H1 (cell line): ENCODE results near the gene ARID5A. TPM values are rescaled to one million over a fixed set of nuclear protein-coding genes. Genes with fewer than 3 reads are reported as not detected.

Experiments used
- CTCF ChIA-PET: fragments of 300-600 bp; sonication (Branson Sonifier 250); formaldehyde crosslinking; loops from one replicate; lab custom pipeline; 2021; ENCODE audit not compliant: partially characterized antibody; lab: Charles Lee
- POLR2A ChIA-PET: fragments of 300-600 bp; sonication (Branson Sonifier 250); formaldehyde crosslinking; loops from one replicate; lab custom pipeline; 2021; ENCODE audit warnings: inconsistent platforms; ENCODE audit not compliant: partially characterized antibody; lab: Charles Lee
- DNase-seq, 2 experiments: peaks; one replicate each; pipeline versions ENCODE4 v3.0.0 to v3.0.0-alpha.2; 2010 to 2022; ENCODE audit warnings: low spot score in 2 of 2, low read depth in 1 of 2, mixed read lengths in 1 of 2
- FAIRE-seq: peaks from 2 replicates; lab custom pipeline; 2011; peaks lifted over from hg19 to GRCh38; lab: Jason Lieb, UNC
- H2AFZ ChIP-seq: 2 replicates; pipeline ENCODE4 v1.8.1; 2012; ENCODE audit warnings: low read length, inconsistent platforms
- H2AK5ac ChIP-seq: 2 replicates; pipeline ENCODE4 v1.6.1; 2013; ENCODE audit warnings: low read depth, low read length
- H2BK120ac ChIP-seq: replicated peaks from 2 replicates; pipeline ENCODE3; 2013; ENCODE audit warnings: low read depth, low read length, inconsistent platforms
- H2BK12ac ChIP-seq: 2 replicates; pipeline ENCODE4 v1.6.1; 2013; ENCODE audit warnings: low read depth, low read length
- H2BK15ac ChIP-seq: 2 replicates; pipeline ENCODE4 v1.6.1; 2013; ENCODE audit warnings: low read length
- H2BK20ac ChIP-seq: 2 replicates; pipeline ENCODE4 v1.6.1; 2013; ENCODE audit warnings: low read length
- H2BK5ac ChIP-seq: 2 replicates; pipeline ENCODE4 v1.6.1; 2013; ENCODE audit warnings: low read depth, low read length
- H3K14ac ChIP-seq: 2 replicates; pipeline ENCODE4 v1.6.1; 2013; ENCODE audit warnings: inconsistent platforms; ENCODE audit not compliant: insufficient read length
- H3K18ac ChIP-seq: 2 replicates; pipeline ENCODE4 v1.6.1; 2013; ENCODE audit warnings: low read length; ENCODE audit errors: extremely low read depth
- H3K23ac ChIP-seq: 2 replicates; pipeline ENCODE4 v1.6.1; 2013; ENCODE audit warnings: inconsistent platforms; ENCODE audit not compliant: insufficient read length
- H3K23me2 ChIP-seq: 2 replicates; pipeline ENCODE4 v1.6.1; 2013; ENCODE audit warnings: low read depth, low read length
- H3K27ac ChIP-seq: 2 replicates; pipeline ENCODE4 v1.6.1; 2011; ENCODE audit warnings: low read depth, low read length, inconsistent platforms
- H3K27me3 ChIP-seq, 4 experiments: replicated peaks in 1 of 4; 1 replicate in 1 of 4; 2 replicates in 3 of 4; pipeline versions ENCODE4 v1.6.1 to v1.8.1; 2011 to 2013; ENCODE audit warnings: low read length in 3 of 4, mild to moderate bottlenecking in 3 of 4, inconsistent platforms in 2 of 4, mixed read lengths in 2 of 4, moderate library complexity in 1 of 4; ENCODE audit not compliant: control insufficient read depth in 3 of 4, insufficient read depth in 3 of 4; ENCODE audit errors: extremely low read depth in 1 of 4
- H3K36me3 ChIP-seq, 4 experiments: 2 replicates each; pipeline versions ENCODE4 v1.6.1 to v1.8.1; 2011 to 2013; ENCODE audit warnings: mild to moderate bottlenecking in 4 of 4, low read length in 3 of 4, moderate library complexity in 2 of 4, control low read depth in 1 of 4, inconsistent platforms in 1 of 4; ENCODE audit not compliant: insufficient read depth in 4 of 4, control insufficient read depth in 2 of 4
- H3K4ac ChIP-seq: replicated peaks from 2 replicates; pipeline ENCODE3; 2013; ENCODE audit warnings: low read length, low read depth, mixed read lengths, inconsistent platforms; ENCODE audit not compliant: insufficient read length
- H3K4me1 ChIP-seq, 4 experiments: replicated peaks in 1 of 4; 1 replicate in 1 of 4; 2 replicates in 3 of 4; pipeline versions ENCODE4 v1.6.1 to v1.8.1; 2011 to 2013; ENCODE audit warnings: low read length in 3 of 4, inconsistent platforms in 2 of 4, mixed read lengths in 1 of 4; ENCODE audit not compliant: insufficient read depth in 4 of 4, control insufficient read depth in 3 of 4
- H3K4me2 ChIP-seq, 2 experiments: 2 replicates each; pipeline versions ENCODE4 v1.6.1 to v1.8.1; 2011 to 2013; ENCODE audit warnings: low read depth in 2 of 2, low read length in 2 of 2, control low read depth in 1 of 2, inconsistent platforms in 1 of 2, mild to moderate bottlenecking in 1 of 2; ENCODE audit not compliant: insufficient read depth in 1 of 2
- H3K4me3 ChIP-seq, 4 experiments: fragments of 200-600, 300-600 bp in 1 of 4; sonication (generic), shearing (Covaris generic), sonication (Bioruptor Twin) in 1 of 4; 2 replicates each; pipeline versions ENCODE4 v1.5.1 to v1.8.1; 2011 to 2016; ENCODE audit warnings: low read length in 4 of 4, low read depth in 3 of 4, control low read depth in 2 of 4, inconsistent platforms in 2 of 4, mild to moderate bottlenecking in 2 of 4, mixed read lengths in 1 of 4, moderate library complexity in 1 of 4; ENCODE audit not compliant: insufficient read depth in 2 of 4; ENCODE audit errors: extremely low read depth in 1 of 4
- H3K56ac ChIP-seq: replicated peaks from 2 replicates; pipeline ENCODE3; 2013; ENCODE audit warnings: low read depth, mild to moderate bottlenecking, mixed read lengths, low read length, inconsistent platforms; ENCODE audit not compliant: insufficient read length
- H3K79me1 ChIP-seq: 2 replicates; pipeline ENCODE4 v1.6.1; 2013; ENCODE audit warnings: low read depth, low read length, control low read depth
- H3K79me2 ChIP-seq, 2 experiments: 2 replicates each; pipeline versions ENCODE4 v1.6.1 to v1.8.1; 2012 to 2013; ENCODE audit warnings: low read length in 2 of 2, mild to moderate bottlenecking in 2 of 2, inconsistent platforms in 1 of 2; ENCODE audit not compliant: insufficient read depth in 2 of 2, control insufficient read depth in 1 of 2
- H3K9ac ChIP-seq, 4 experiments: replicated peaks in 1 of 4; 1 replicate in 1 of 4; 2 replicates in 3 of 4; pipeline versions ENCODE4 v1.6.1 to v1.8.1; 2011 to 2013; ENCODE audit warnings: low read depth in 3 of 4, low read length in 3 of 4, control low read depth in 2 of 4, mild to moderate bottlenecking in 2 of 4, moderate library complexity in 2 of 4, inconsistent platforms in 1 of 4; ENCODE audit errors: extremely low read depth in 1 of 4
- H3K9me3 ChIP-seq, 2 experiments: 2 replicates each; pipeline versions ENCODE4 v1.6.1 to v1.8.1; 2012 to 2013; ENCODE audit warnings: mild to moderate bottlenecking in 2 of 2, moderate library complexity in 2 of 2, control low read depth in 1 of 2, inconsistent platforms in 1 of 2, low read depth in 1 of 2, low read length in 1 of 2, mixed read lengths in 1 of 2; ENCODE audit not compliant: insufficient read depth in 2 of 2
- H4K20me1 ChIP-seq, 2 experiments: replicated peaks in 1 of 2; 2 replicates each; pipeline versions ENCODE3 to v1.8.1; 2011 to 2013; ENCODE audit warnings: inconsistent platforms in 2 of 2, low read length in 2 of 2, mild to moderate bottlenecking in 1 of 2; ENCODE audit not compliant: insufficient read depth in 2 of 2, control insufficient read depth in 1 of 2
- H4K5ac ChIP-seq: 2 replicates; pipeline ENCODE4 v1.6.1; 2013; ENCODE audit warnings: low read length, low read depth, mixed read lengths, inconsistent platforms; ENCODE audit not compliant: insufficient read length
- H4K8ac ChIP-seq: 2 replicates; pipeline ENCODE4 v1.8.0; 2013; ENCODE audit warnings: mild to moderate bottlenecking, moderate library complexity, low read length, inconsistent platforms; ENCODE audit not compliant: insufficient read depth; ENCODE audit errors: extremely low read depth
- H4K91ac ChIP-seq: replicated peaks from 2 replicates; pipeline ENCODE3; 2013; ENCODE audit warnings: low read length, mixed read lengths, inconsistent platforms; ENCODE audit not compliant: insufficient read length
- CBX8 ChIP-seq: fragments of 300-800, 300-1000 bp; sonication (generic); IDR thresholded peaks from 2 replicates; pipeline ENCODE4 v1.7.1; 2016; ENCODE audit warnings: low read depth, low read length, borderline replicate concordance
- CTCF ChIP-seq, 3 experiments: IDR thresholded peaks; 1 replicate in 2 of 3; 2 replicates in 1 of 3; pipeline versions ENCODE4 v1.5.1 to v1.6.1; 2011; ENCODE audit warnings: low read length in 3 of 3, mild to moderate bottlenecking in 3 of 3, inconsistent platforms in 2 of 3, low read depth in 1 of 3, moderate library complexity in 1 of 3; ENCODE audit not compliant: insufficient read depth in 1 of 3; ENCODE audit errors: control extremely low read depth in 1 of 3
- EGR1 ChIP-seq: IDR thresholded peaks from 2 replicates; pipeline ENCODE4 v1.6.1; 2011; ENCODE audit warnings: low read depth, low read length, borderline replicate concordance
- MAX ChIP-seq: IDR thresholded peaks from 2 replicates; pipeline ENCODE4 v1.6.1; 2012; ENCODE audit warnings: inconsistent platforms
- NANOG ChIP-seq: IDR thresholded peaks from 2 replicates; pipeline ENCODE4 v1.6.1; 2011; ENCODE audit warnings: low read length, low read depth, mild to moderate bottlenecking, inconsistent platforms; ENCODE audit not compliant: insufficient read depth, poor library complexity, severe bottlenecking
- NRF1 ChIP-seq: IDR thresholded peaks from 2 replicates; pipeline ENCODE4 v1.6.1; 2011; ENCODE audit warnings: mild to moderate bottlenecking, low read depth, low read length, improper control_type of control experiment
- RAD21 ChIP-seq, 2 experiments: IDR thresholded peaks in 1 of 2; conservative IDR thresholded peaks in 1 of 2; 2 replicates each; pipeline ENCODE4 v1.6.1; 2011; ENCODE audit warnings: low read depth in 2 of 2, low read length in 2 of 2, improper control_type of control experiment in 1 of 2, inconsistent platforms in 1 of 2, mild to moderate bottlenecking in 1 of 2, moderate library complexity in 1 of 2
- RXRA ChIP-seq: IDR thresholded peaks from 2 replicates; pipeline ENCODE4 v1.6.1; 2011; ENCODE audit warnings: low read depth, mild to moderate bottlenecking, low read length, moderate library complexity; ENCODE audit not compliant: insufficient read depth
- SIX5 ChIP-seq: IDR thresholded peaks from 2 replicates; pipeline ENCODE4 v1.6.1; 2011; ENCODE audit warnings: mild to moderate bottlenecking, low read depth, low read length
- TAF1 ChIP-seq: IDR thresholded peaks from 2 replicates; pipeline ENCODE4 v1.6.1; 2011; ENCODE audit warnings: mild to moderate bottlenecking, low read depth, low read length
- TBP ChIP-seq: IDR thresholded peaks from 2 replicates; pipeline ENCODE4 v1.6.1; 2011; ENCODE audit warnings: low read depth, low read length, improper control_type of control experiment
- WGBS, 2 experiments: shearing (Covaris generic) in 1 of 2; methylation state at CpG; one replicate each; pipeline versions ENCODE4 v1.1.6 to v1.1.7; 2013 to 2015; ENCODE audit warnings: low lambda C conversion rate in 2 of 2, mixed read lengths in 2 of 2, inconsistent platforms in 1 of 2, low coverage in 1 of 2, missing lambda C conversion rate in 1 of 2; ENCODE audit not compliant: insufficient replicate concordance in 2 of 2, insufficient coverage in 1 of 2, insufficient read length in 1 of 2; ENCODE audit errors: extremely low coverage in 1 of 2, missing lambda C conversion rate in 1 of 2; 5-methylcytosine and 5-hydroxymethylcytosine counted together
- polyA plus RNA-seq, 7 experiments: library from polyadenylated mRNA; depleted of rRNA in 3 of 7; stranded (reverse) in 5 of 7; unstranded in 2 of 7; fragments of >200 nt in 5 of 7; fragments of 200-250 nt in 2 of 7; gene quantifications; 1 replicate in 5 of 7; 2 replicates in 1 of 7; 4 replicates in 1 of 7; pipeline versions ENCODE4 v1.2.1 to v1.2.3, GENCODE V29; 2011 to 2013; ENCODE audit warnings: missing spikeins in 2 of 7, mixed read lengths in 2 of 7
- total RNA-seq: library from RNA; stranded (reverse); fragmentation: NEBNext Ultra II Directional; extraction: Animal tissue kit (Norgen Biotek cat#: 25700); gene quantifications from 2 replicates; pipeline ENCODE4 v1.2.1, GENCODE V29; 2021

The ARID5A gene
- total and polyA plus RNA-seq, 2 of the 8 experiments (the other 6 are each of a cell fraction or from before 2014, with no cell fraction given), result 3.3 to 5.3 TPM

GRCh38 chr2:96594691-96595152, 58.2 kb downstream of the ARID5A start:
- Histone ChIP-seq H2BK12ac (no peak overlapping the region), H2BK15ac (no peak overlapping the region), H3K36me3 (peaks cover 5 to 53% (median 29%) of the 10 kb centered on the region in 4 experiments), H3K79me2 (no peaks in the 10 kb centered on the region), H4K8ac (no peak overlapping the region), H2AFZ (no peak overlapping the region), H3K23ac (no peak overlapping the region), H3K4me3 (no peak overlapping the region), H3K27me3 (no peaks in the 10 kb centered on the region), H3K79me1 (no peaks in the 10 kb centered on the region), H2BK120ac (no peak overlapping the region), H3K56ac (no peak overlapping the region), H3K9me3 (no peaks in the 10 kb centered on the region), H2AK5ac (no peak overlapping the region), H3K9ac (no peak overlapping the region), H4K5ac (no peak overlapping the region), H2BK20ac (no peak overlapping the region), H4K91ac (no peak overlapping the region), H3K23me2 (no peaks in the 10 kb centered on the region), H3K27ac (no peak overlapping the region), H4K20me1 (peaks cover 0 to 2% of the 10 kb centered on the region in 2 experiments), H2BK5ac (no peak overlapping the region), H3K18ac (no peak overlapping the region), H3K4me1 (no peaks in the 10 kb centered on the region), H3K4ac (no peak overlapping the region), H3K4me2 (no peak overlapping the region), H3K14ac (no peak overlapping the region)
- 88% methylated on average over 5 of the region's 5 CpGs; no CpG with 5 or more reads in 1 of the 2 experiments for WGBS, 2 experiments
- FAIRE-seq (no peak), DNase-seq (no peak)
- POLR2A ChIA-PET, result interaction anchor here (1.2 to 1.5 kb wide), 2 partner anchors 11 to 15 kb away, joined by 3 to 4 read pairs; no protein-coding TSS in a partner anchor
- CTCF ChIA-PET, result interaction anchor here (1.0 to 2.0 kb wide), 7 partner anchors 10 to 264 kb away, joined by 3 to 7 read pairs (median 4); partner anchors contain the start of gene CNNM4
- TF ChIP-seq NANOG (no peak), SIX5 (no peak), CBX8 (no peak), EGR1 (no peak), RAD21 (IDR thresholded peaks at IDR 0.05 in 1 of 2, conservative IDR thresholded peaks at IDR 0.05 in 1 of 2; ENCODE audit: low read depth in 2 of 2, low read length in 2 of 2) (no peak), RXRA (no peak), MAX (no peak), NRF1 (no peak), CTCF (IDR thresholded peaks at IDR 0.05; ENCODE audit: control extremely low read depth in 1 of 3, insufficient read depth in 1 of 3, low read depth in 1 of 3, low read length in 3 of 3) (no peak), TAF1 (no peak), TBP (no peak)
